D721Med (cell line): ENCODE results near the gene SPECC1L.

Experiments used
- DNase-seq: peaks from one replicate; pipeline ENCODE4 v3.0.0; 2011; ENCODE audit warnings: low spot score; ENCODE audit not compliant: insufficient read length
- FAIRE-seq: peaks from 2 replicates; lab custom pipeline; 2011; peaks lifted over from hg19 to GRCh38; lab: Jason Lieb, UNC
- TF ChIP-seq, protein P1 (sequence below): IDR thresholded peaks from 2 replicates; pipeline ENCODE4 v1.5.1; 2012; ENCODE audit warnings: mild to moderate bottlenecking, control low read depth; ENCODE audit not compliant: insufficient read depth; ENCODE audit errors: missing control alignments

Gene SPECC1L

DNA sequence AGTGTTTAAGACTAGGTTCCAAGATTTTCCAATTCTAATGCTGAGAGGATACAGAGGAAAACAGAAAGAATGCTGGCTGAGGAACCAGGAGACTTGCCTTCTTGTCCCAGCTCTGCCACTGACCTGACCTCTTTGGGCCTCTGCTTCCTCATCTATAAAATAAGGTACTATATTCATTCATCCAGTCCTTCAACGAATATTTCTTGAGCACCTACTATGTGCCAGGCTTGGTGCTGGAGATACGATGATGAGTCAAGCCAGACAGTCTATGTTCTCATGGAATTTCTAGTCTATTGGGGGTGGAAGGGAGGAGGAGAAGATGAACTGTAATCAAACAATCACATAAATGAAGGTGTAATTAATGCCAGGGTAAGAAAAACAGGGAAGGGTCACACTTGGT, 196.7 kb downstream of the SPECC1L start:
- FAIRE-seq = no peak
- TF ChIP-seq, protein P1, sequence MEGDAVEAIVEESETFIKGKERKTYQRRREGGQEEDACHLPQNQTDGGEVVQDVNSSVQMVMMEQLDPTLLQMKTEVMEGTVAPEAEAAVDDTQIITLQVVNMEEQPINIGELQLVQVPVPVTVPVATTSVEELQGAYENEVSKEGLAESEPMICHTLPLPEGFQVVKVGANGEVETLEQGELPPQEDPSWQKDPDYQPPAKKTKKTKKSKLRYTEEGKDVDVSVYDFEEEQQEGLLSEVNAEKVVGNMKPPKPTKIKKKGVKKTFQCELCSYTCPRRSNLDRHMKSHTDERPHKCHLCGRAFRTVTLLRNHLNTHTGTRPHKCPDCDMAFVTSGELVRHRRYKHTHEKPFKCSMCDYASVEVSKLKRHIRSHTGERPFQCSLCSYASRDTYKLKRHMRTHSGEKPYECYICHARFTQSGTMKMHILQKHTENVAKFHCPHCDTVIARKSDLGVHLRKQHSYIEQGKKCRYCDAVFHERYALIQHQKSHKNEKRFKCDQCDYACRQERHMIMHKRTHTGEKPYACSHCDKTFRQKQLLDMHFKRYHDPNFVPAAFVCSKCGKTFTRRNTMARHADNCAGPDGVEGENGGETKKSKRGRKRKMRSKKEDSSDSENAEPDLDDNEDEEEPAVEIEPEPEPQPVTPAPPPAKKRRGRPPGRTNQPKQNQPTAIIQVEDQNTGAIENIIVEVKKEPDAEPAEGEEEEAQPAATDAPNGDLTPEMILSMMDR = no peak
- no peak for DNase-seq
